ENCODE measurements around the gene ASIP.
"Not testable (repeated sequence)": the region's sequence is repeated elsewhere in the genome, so short reads cannot be mapped to it uniquely, and the experiment has no call there.

Gene ASIP

DNA sequence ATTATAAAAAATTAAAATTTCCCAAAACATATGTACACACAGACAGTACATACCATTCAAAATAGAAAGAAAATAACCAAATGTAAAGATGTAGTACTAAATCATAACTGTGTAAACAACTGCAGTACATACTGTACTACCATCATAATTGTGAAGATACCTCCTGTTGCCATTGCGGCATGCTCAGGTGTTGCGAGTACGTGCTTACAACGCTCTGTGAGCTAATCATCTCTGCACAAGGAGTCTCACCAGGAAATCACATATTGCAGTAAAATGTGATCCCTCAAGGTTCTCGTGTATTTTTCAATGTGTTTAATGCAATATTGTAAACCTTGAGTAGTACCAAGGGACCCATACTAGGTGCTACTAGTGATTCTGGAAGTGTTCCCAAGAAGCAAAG, 22.9 kb downstream of the ASIP start:
- Histone ChIP-seq H3K36me3 (ENCODE audit: control insufficient read depth, insufficient read depth, low read length, severe bottlenecking) (no peaks in the 10 kb centered on the region), H3K4me3 (ENCODE audit: low read length) (no peak overlapping the region), H3K9ac (ENCODE audit: low read length) (no peak overlapping the region), H3K4me1 (ENCODE audit: control insufficient read depth, insufficient read depth, low read length) (peaks cover 16% of the 10 kb centered on the region), H3K27me3 (replicated peaks; ENCODE audit: control insufficient read depth, insufficient read depth, low read length) (no peaks in the 10 kb centered on the region), H3K9me3 (ENCODE audit: control insufficient read depth, low read length) (no peaks in the 10 kb centered on the region)
- DNase-seq (ENCODE audit: low read depth) = no peak

DNA sequence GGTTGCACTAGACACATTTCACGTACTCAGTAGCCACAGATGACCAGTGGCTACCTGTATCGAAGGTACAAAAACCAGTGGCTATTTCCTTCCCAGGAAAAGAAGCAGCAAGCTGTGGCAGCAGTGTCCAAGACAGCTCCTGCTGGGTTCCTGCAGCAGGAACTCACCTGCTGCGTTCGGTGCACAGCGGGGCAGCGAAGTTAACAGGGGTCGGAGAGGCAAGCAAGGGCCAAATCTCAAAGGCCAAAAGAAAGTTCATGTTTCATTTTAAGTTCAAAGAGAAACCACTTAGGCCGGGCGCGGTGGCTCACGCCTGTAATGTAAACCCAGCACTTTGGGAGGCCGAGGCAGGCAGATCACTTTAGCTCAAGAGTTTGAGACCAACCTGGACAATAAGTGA, 26.9 kb downstream of the ASIP start:
- H3K36me3 ChIP-seq (ENCODE audit: control insufficient read depth, insufficient read depth, low read length, severe bottlenecking) = no peaks in the 10 kb centered on the region
- H3K4me1 ChIP-seq (ENCODE audit: control insufficient read depth, insufficient read depth, low read length) = peaks cover 39% of the 10 kb centered on the region
- no peaks in the 10 kb centered on the region for H3K9me3 ChIP-seq (ENCODE audit: control insufficient read depth, low read length)
- no peak overlapping the region for H3K9ac ChIP-seq (ENCODE audit: low read length)
- DNase-seq (ENCODE audit: low read depth) = no peak
- no peaks in the 10 kb centered on the region for H3K27me3 ChIP-seq (replicated peaks; ENCODE audit: control insufficient read depth, insufficient read depth, low read length)
- H3K4me3 ChIP-seq (ENCODE audit: low read length) = no peak overlapping the region

DNA sequence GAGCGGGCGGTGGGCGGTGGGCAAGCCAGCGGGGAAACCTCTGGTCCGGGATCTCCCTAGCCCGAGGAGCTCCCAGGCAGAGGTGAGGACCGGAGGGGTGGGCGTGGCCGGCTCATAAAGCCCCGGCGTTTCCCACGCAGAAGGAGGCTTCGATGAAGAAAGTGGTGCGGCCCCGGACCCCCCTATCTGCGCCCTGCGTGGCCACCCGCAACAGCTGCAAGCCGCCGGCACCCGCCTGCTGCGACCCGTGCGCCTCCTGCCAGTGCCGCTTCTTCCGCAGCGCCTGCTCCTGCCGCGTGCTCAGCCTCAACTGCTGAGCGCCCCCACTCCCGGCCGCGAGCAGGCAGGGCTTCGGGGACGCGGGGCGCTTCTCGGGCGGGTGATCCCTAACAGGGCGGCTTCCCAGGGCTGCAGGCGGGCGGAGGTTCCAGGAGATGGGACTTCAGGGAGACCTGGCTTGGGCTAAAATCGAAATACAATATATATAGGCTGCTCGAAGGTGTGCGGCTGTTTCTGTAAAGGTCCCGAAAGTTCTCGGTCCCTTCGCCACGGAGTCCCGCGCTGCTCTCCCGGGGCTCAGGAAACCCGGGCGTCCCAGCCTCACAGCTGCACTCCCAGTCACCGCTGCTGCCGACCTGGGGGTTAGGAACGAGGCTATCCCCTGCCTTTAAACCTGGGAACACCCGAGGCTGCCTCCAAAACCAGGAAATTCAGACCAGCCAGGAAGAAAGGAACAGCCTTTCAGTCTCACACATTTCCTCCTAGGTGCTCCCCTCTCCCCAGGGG, 27.8 kb downstream of the ASIP start:
- Histone ChIP-seq H3K9ac (ENCODE audit: low read length) (peak overlapping the region; percentile 68), H3K27me3 (replicated peaks; ENCODE audit: control insufficient read depth, insufficient read depth, low read length) (no peaks in the 10 kb centered on the region), H3K9me3 (ENCODE audit: control insufficient read depth, low read length) (no peaks in the 10 kb centered on the region), H3K4me1 (ENCODE audit: control insufficient read depth, insufficient read depth, low read length) (peaks cover 45% of the 10 kb centered on the region), H3K4me3 (ENCODE audit: low read length) (peak overlapping the region; percentile 70), H3K36me3 (ENCODE audit: control insufficient read depth, insufficient read depth, low read length, severe bottlenecking) (peaks cover under 1% of the 10 kb centered on the region)
- DNase-seq (ENCODE audit: low read depth) = peak; percentile 53

DNA sequence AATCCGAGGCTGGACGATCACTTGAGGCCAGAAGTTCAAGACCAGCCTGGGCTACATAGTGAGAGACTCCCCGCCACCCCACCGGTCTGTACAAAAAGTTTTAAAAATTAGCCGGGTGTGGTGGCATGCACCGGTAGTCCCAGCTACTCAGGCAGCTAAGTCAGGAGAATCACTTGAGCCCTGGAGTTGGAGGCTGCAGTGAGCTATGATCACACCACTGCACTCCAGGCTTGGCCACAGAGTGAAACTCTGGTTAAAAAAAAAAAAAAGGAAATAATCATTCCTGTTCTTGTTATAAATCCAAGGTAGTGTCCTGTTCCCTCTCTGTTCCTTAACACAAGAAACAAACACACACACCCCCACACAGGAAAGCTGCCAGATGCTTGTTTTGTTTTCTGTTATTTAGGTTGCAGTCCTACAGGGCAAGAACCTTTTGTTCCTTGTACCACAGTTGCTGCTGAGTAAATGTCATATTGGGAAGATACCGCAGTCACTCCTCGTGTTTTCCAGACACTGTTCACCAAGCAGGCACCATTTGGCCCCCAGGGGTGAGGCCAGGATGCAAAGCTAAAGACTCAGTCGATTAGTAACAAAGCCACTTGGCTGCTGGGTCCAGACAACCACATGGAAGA, 28.9 kb downstream of the ASIP start:
- peak; percentile 34 for DNase-seq (ENCODE audit: low read depth)
- H3K27me3 ChIP-seq (replicated peaks; ENCODE audit: control insufficient read depth, insufficient read depth, low read length) = no peaks in the 10 kb centered on the region
- no peak overlapping the region for H3K4me3 ChIP-seq (ENCODE audit: low read length)
- no peaks in the 10 kb centered on the region for H3K9me3 ChIP-seq (ENCODE audit: control insufficient read depth, low read length)
- peaks cover 45% of the 10 kb centered on the region for H3K4me1 ChIP-seq (ENCODE audit: control insufficient read depth, insufficient read depth, low read length)
- H3K9ac ChIP-seq (ENCODE audit: low read length) = no peak overlapping the region
- H3K36me3 ChIP-seq (ENCODE audit: control insufficient read depth, insufficient read depth, low read length, severe bottlenecking) = peaks cover 5% of the 10 kb centered on the region

DNA sequence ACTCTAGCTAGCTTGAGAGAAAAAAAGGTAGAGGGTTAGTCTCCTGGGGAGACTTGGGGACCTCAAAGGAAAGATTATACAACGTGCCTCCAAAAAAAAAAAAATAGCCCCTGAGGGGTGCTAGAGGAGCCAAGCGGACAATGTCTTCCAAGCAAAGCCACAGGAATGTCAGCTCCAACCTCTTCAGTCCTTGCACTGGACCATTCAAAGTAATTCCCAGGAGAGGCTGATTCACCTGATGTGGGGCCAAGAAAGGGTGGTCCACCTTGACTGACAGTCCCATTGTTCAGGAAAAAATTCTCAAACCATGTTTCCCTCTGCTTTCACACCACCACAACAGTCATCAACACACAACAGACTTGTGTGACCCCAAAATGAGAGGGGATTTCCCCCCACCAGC, 30.7 kb downstream of the ASIP start:
- Histone ChIP-seq H3K36me3 (ENCODE audit: control insufficient read depth, insufficient read depth, low read length, severe bottlenecking) (peaks cover 8% of the 10 kb centered on the region), H3K4me3 (ENCODE audit: low read length) (no peak overlapping the region), H3K9me3 (ENCODE audit: control insufficient read depth, low read length) (no peaks in the 10 kb centered on the region), H3K27me3 (replicated peaks; ENCODE audit: control insufficient read depth, insufficient read depth, low read length) (no peaks in the 10 kb centered on the region), H3K4me1 (ENCODE audit: control insufficient read depth, insufficient read depth, low read length) (peaks cover 45% of the 10 kb centered on the region), H3K9ac (ENCODE audit: low read length) (no peak overlapping the region)
- peak; percentile 67 for DNase-seq (ENCODE audit: low read depth)

DNA sequence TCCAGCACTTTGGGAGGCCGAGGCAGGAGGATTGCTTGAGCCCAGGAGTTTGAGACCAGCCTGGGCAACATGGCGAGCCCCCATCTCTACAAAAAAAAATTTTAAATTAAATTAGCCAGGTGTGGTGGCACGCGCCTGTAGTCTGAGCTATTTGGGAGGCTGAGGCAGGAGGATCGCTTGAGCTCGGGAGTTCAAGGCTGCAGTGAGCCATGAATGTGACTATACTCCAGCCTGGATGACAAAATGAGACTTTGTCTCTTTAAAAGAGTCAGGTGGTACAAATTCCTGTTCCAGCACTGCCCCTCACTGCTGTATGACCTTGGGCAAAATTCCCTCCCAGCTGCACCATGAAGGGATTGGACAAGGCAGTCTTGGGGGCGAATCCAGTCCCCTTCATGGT, 33.5 kb downstream of the ASIP start:
- no peak overlapping the region for H3K4me3 ChIP-seq (ENCODE audit: low read length)
- H3K9me3 ChIP-seq (ENCODE audit: control insufficient read depth, low read length) = no peaks in the 10 kb centered on the region
- H3K27me3 ChIP-seq (replicated peaks; ENCODE audit: control insufficient read depth, insufficient read depth, low read length) = no peaks in the 10 kb centered on the region
- H3K9ac ChIP-seq (ENCODE audit: low read length) = no peak overlapping the region
- H3K36me3 ChIP-seq (ENCODE audit: control insufficient read depth, insufficient read depth, low read length, severe bottlenecking) = peaks cover 23% of the 10 kb centered on the region
- H3K4me1 ChIP-seq (ENCODE audit: control insufficient read depth, insufficient read depth, low read length) = peaks cover 39% of the 10 kb centered on the region
- DNase-seq (ENCODE audit: low read depth) = no peak

DNA sequence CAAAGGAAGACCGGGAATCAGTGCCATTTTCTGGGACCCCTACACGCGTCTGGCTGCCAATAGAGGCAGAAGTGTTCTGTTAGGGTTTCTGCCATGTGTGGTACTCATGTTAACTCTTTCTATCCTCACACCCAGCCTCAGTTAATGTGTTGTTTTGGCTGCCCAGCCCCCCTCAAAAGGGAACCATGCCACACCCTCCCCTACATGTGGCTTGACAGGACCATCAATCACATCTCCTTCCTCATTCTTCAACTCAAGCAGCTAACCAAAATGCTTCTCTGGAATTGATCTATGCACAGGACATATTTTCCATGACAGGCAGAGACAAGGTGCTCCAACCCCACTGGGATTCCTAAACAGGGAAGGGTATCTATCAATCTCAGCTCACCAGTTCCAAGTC, 40.0 kb downstream of the ASIP start:
- Histone ChIP-seq H3K9ac (ENCODE audit: low read length) (no peak overlapping the region), H3K4me3 (ENCODE audit: low read length) (no peak overlapping the region), H3K27me3 (replicated peaks; ENCODE audit: control insufficient read depth, insufficient read depth, low read length) (no peaks in the 10 kb centered on the region), H3K36me3 (ENCODE audit: control insufficient read depth, insufficient read depth, low read length, severe bottlenecking) (peaks cover 80% of the 10 kb centered on the region), H3K9me3 (ENCODE audit: control insufficient read depth, low read length) (no peaks in the 10 kb centered on the region), H3K4me1 (ENCODE audit: control insufficient read depth, insufficient read depth, low read length) (no peaks in the 10 kb centered on the region)
- no peak for DNase-seq (ENCODE audit: low read depth)

DNA sequence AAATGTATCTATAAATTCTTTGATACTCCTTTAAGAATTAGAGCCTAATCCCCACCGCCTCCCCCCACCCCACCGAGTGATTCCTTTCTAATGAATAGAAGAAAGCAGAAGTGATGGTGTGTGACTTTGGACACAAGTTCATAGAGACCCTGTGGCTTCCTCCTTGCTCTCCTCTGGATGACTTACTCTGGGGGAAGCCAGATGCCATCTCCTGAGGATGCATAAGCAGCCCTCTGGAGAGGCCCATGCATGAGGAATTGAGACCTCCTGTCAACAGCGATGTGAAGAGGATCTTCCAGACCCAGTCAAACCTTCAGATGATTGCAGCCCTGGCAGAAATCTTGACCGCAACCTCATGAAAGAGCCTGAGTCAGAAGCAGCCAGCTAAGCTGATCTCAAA, 40.8 kb downstream of the ASIP start:
- no peak for DNase-seq (ENCODE audit: low read depth)
- Histone ChIP-seq H3K9ac (ENCODE audit: low read length) (no peak overlapping the region), H3K36me3 (ENCODE audit: control insufficient read depth, insufficient read depth, low read length, severe bottlenecking) (peaks cover 84% of the 10 kb centered on the region), H3K9me3 (ENCODE audit: control insufficient read depth, low read length) (no peaks in the 10 kb centered on the region), H3K27me3 (replicated peaks; ENCODE audit: control insufficient read depth, insufficient read depth, low read length) (no peaks in the 10 kb centered on the region), H3K4me1 (ENCODE audit: control insufficient read depth, insufficient read depth, low read length) (no peaks in the 10 kb centered on the region), H3K4me3 (ENCODE audit: low read length) (no peak overlapping the region)

DNA sequence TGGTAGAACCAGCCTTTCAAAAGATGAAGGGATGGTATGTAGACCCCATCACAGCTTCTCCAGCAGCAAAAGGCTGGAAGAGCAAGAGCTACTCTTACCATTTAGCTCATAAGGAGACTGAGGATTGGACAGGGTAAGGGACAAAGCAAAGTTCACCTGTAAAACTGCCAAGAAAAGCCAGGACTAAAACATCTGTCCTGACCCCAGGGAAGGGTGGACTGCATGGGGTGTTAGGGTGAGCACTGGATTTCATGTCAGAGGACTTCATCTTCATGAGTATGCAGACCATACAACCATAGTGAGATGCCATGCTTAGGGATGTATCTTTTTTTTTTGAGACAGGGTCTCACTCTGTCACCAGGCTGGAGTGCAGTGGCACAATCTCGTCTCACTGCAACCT, 42.6 kb downstream of the ASIP start:
- Histone ChIP-seq H3K9ac (ENCODE audit: low read length) (no peak overlapping the region), H3K36me3 (ENCODE audit: control insufficient read depth, insufficient read depth, low read length, severe bottlenecking) (peaks cover 91% of the 10 kb centered on the region), H3K27me3 (replicated peaks; ENCODE audit: control insufficient read depth, insufficient read depth, low read length) (no peaks in the 10 kb centered on the region), H3K9me3 (ENCODE audit: control insufficient read depth, low read length) (no peaks in the 10 kb centered on the region), H3K4me3 (ENCODE audit: low read length) (no peak overlapping the region), H3K4me1 (ENCODE audit: control insufficient read depth, insufficient read depth, low read length) (no peaks in the 10 kb centered on the region)
- DNase-seq (ENCODE audit: low read depth) = no peak

DNA sequence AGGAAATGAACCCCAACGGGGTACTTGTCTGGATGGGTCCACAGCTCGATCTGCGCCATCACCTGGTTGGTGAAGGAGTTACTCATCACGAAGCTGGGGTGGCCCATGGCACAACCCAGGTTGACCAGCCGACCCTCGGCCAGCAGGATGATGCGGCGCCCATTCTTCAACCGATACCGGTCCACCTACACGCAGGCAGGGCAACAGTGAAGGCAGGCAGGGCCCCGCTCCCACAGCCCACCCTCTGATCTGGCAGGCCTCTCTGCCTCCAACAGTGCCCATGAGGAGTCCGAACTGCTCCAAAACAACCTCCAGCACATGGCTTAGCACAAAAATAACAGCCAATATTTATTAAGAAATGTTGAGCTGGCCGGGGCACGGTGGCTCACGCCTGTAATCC, 44.2 kb downstream of the ASIP start:
- Histone ChIP-seq H3K36me3 (ENCODE audit: control insufficient read depth, insufficient read depth, low read length, severe bottlenecking) (peaks cover 89% of the 10 kb centered on the region), H3K9me3 (ENCODE audit: control insufficient read depth, low read length) (no peaks in the 10 kb centered on the region), H3K4me1 (ENCODE audit: control insufficient read depth, insufficient read depth, low read length) (no peaks in the 10 kb centered on the region), H3K4me3 (ENCODE audit: low read length) (no peak overlapping the region), H3K27me3 (replicated peaks; ENCODE audit: control insufficient read depth, insufficient read depth, low read length) (no peaks in the 10 kb centered on the region), H3K9ac (ENCODE audit: low read length) (no peak overlapping the region)
- DNase-seq (ENCODE audit: low read depth) = no peak

DNA sequence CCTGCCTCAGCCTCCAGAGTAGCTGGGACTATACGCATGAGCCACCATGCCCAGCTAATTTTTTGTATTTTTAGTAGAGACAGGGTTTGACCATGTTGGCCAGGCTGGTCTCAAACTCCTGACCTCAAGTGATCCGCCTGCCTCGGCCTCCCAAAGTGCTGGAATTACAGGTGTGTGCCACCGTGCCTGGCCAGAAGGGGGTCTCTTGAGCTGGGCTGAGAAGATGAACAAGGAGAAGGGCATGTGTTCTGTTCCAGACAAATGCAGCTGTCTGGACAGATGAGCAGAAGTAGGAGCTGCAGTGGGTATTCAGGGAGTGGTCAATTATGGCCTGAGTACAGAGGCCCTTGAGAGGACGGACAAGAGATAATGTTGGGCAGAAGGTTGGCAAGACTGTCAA, 46.3 kb downstream of the ASIP start:
- H3K36me3 ChIP-seq (ENCODE audit: control insufficient read depth, insufficient read depth, low read length, severe bottlenecking) = peaks cover 89% of the 10 kb centered on the region
- H3K4me1 ChIP-seq (ENCODE audit: control insufficient read depth, insufficient read depth, low read length); H3K9me3 ChIP-seq (ENCODE audit: control insufficient read depth, low read length); DNase-seq (ENCODE audit: low read depth); H3K4me3 ChIP-seq (ENCODE audit: low read length); H3K27me3 ChIP-seq (replicated peaks; ENCODE audit: control insufficient read depth, insufficient read depth, low read length); H3K9ac ChIP-seq (ENCODE audit: low read length): not testable (repeated sequence)

Data from adipocyte (in vitro differentiated cells).